ENCODE measurements around the gene EPB41L5.

DNA sequence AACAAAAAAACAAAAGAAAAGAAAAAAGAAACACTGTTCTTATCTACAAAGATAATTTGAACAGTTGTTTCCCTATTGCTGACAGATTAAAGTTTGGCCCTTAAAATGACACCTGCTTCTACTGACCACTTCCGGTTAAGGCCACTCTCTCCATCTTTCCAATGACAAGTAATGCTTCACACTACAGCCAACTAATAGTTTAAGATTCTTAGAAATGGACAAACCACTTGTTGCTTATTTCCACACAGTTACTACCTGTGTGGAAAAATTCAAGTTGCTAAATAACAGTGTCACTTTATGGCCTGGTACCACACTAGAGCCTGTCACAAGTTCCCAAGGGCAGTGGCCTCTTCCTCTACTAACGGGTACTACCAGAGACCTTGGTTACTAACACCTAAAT, 207.9 kb downstream of the EPB41L5 start:
- TF ChIP-seq EZH2 (IDR thresholded peaks at IDR 0.05) (no peak), POLR2AphosphoS5 (IDR thresholded peaks at IDR 0.05; ENCODE audit: borderline replicate concordance, low read depth, low read length) (no peak)

Measured in SK-N-MC (cell line).